Measurements from ENCODE around the gene SOX2.

GRCh38 chr3:181700168-181701087 is 11.3 kb upstream of the SOX2 start:
- TF ChIP-seq, protein P1, sequence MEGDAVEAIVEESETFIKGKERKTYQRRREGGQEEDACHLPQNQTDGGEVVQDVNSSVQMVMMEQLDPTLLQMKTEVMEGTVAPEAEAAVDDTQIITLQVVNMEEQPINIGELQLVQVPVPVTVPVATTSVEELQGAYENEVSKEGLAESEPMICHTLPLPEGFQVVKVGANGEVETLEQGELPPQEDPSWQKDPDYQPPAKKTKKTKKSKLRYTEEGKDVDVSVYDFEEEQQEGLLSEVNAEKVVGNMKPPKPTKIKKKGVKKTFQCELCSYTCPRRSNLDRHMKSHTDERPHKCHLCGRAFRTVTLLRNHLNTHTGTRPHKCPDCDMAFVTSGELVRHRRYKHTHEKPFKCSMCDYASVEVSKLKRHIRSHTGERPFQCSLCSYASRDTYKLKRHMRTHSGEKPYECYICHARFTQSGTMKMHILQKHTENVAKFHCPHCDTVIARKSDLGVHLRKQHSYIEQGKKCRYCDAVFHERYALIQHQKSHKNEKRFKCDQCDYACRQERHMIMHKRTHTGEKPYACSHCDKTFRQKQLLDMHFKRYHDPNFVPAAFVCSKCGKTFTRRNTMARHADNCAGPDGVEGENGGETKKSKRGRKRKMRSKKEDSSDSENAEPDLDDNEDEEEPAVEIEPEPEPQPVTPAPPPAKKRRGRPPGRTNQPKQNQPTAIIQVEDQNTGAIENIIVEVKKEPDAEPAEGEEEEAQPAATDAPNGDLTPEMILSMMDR (IDR thresholded peaks at IDR 0.05) = peak; percentile 97
- TF ChIP-seq SIN3A (IDR thresholded peaks at IDR 0.05; ENCODE audit: borderline replicate concordance, insufficient read depth, low read depth, low read length) (no peak), POLR2AphosphoS5 (IDR thresholded peaks at IDR 0.05; ENCODE audit: low read depth, low read length) (no peak), TCF7L2 (IDR thresholded peaks at IDR 0.05; ENCODE audit: low read depth, low read length) (no peak)
